ENCODE results near the gene MPZL1.

MPZL1 gene

GRCh38 chr1:167800251-167800650, 78.5 kb downstream of the MPZL1 start:
- TF ChIP-seq CTCF (IDR thresholded peaks at IDR 0.05): no peak

- TF ChIP-seq CTCF (IDR thresholded peaks at IDR 0.05): no peak
These were observed 80.5 kb downstream of the MPZL1 start for GRCh38 chr1:167802235-167802634.

- peak; percentile 99 for TF ChIP-seq CTCF (IDR thresholded peaks at IDR 0.05)
These were observed 81.8 kb downstream of the MPZL1 start for GRCh38 chr1:167803358-167804207.

GRCh38 chr1:167805041-167805556, 83.3 kb downstream of the MPZL1 start:
- TF ChIP-seq CTCF (IDR thresholded peaks at IDR 0.05): no peak

GRCh38 chr1:167808104-167808503, 86.3 kb downstream of the MPZL1 start:
- no peak for TF ChIP-seq CTCF (IDR thresholded peaks at IDR 0.05)

- TF ChIP-seq CTCF (IDR thresholded peaks at IDR 0.05): no peak
These were observed 86.9 kb downstream of the MPZL1 start for GRCh38 chr1:167808690-167809089.

- no peak for TF ChIP-seq CTCF (IDR thresholded peaks at IDR 0.05)
These were observed 91.2 kb downstream of the MPZL1 start for GRCh38 chr1:167812972-167813371.

All from LNCAP (cell line).